GM23338 (cell line): ENCODE measurements around the gene FLVCR1. TPM values are rescaled to one million over a fixed set of nuclear protein-coding genes. Genes with fewer than 3 reads are reported as not detected.

ENCODE experiments used
- ATAC-seq: fragments of 200-7000 bp; cut with Tn5 transposase; 3 replicates; pipeline ENCODE4 v1.9.1; 2020
- DNase-seq: peaks from one replicate; pipeline ENCODE4 v3.0.0-alpha.2; 2015; ENCODE audit warnings: low spot score
- H2AFZ ChIP-seq: fragments of 200-600 bp; sonication (generic); 2 replicates; pipeline ENCODE4 v1.8.0; 2016; ENCODE audit warnings: antibody characterized with exemption, mild to moderate bottlenecking, moderate library complexity
- H3F3A ChIP-seq: fragments of 200-600 bp; sonication (generic); replicated peaks from 2 replicates; pipeline ENCODE4 v1.8.0; 2017; ENCODE audit warnings: antibody characterized with exemption, mixed run types, low read depth
- H3K27ac ChIP-seq: fragments of 200-600 bp; sonication (generic); 2 replicates; pipeline ENCODE4 v1.6.1; 2016; ENCODE audit warnings: low read depth
- H3K27me3 ChIP-seq: fragments of 200-600 bp; sonication (generic); 2 replicates; pipeline ENCODE4 v1.8.0; 2016; ENCODE audit warnings: mild to moderate bottlenecking, mixed run types, moderate library complexity; ENCODE audit not compliant: insufficient read depth
- H3K36me3 ChIP-seq: fragments of 200-600 bp; sonication (generic); 2 replicates; pipeline ENCODE4 v1.8.0; 2016; ENCODE audit warnings: mild to moderate bottlenecking; ENCODE audit not compliant: insufficient read depth
- H3K4me1 ChIP-seq: fragments of 200-600 bp; sonication (generic); 2 replicates; pipeline ENCODE4 v1.8.0; 2016; ENCODE audit warnings: mild to moderate bottlenecking, moderate library complexity; ENCODE audit not compliant: insufficient read depth
- H3K4me2 ChIP-seq: fragments of 200-600 bp; sonication (generic); 2 replicates; pipeline ENCODE4 v1.7.1; 2017; ENCODE audit warnings: mixed run types
- H3K4me3 ChIP-seq: fragments of 200-600 bp; sonication (generic); 2 replicates; pipeline ENCODE4 v1.6.1; 2016; ENCODE audit warnings: mixed run types
- H3K79me2 ChIP-seq: fragments of 200-600 bp; sonication (generic); replicated peaks from 2 replicates; pipeline ENCODE4 v1.8.0; 2017; ENCODE audit warnings: mild to moderate bottlenecking; ENCODE audit not compliant: insufficient read depth
- H3K9me2 ChIP-seq: fragments of 200-600 bp; sonication (generic); 2 replicates; pipeline ENCODE4 v1.8.0; 2017; ENCODE audit not compliant: insufficient read depth
- H4K20me1 ChIP-seq: fragments of 200-600 bp; sonication (generic); replicated peaks from 2 replicates; pipeline ENCODE4 v1.8.0; 2017; ENCODE audit warnings: mild to moderate bottlenecking; ENCODE audit not compliant: insufficient read depth
- H3K27ac Mint-ChIP-seq: 2 replicates; pipeline ENCODE4 v1.8.0; 2020; ENCODE audit warnings: inconsistent platforms, mild to moderate bottlenecking, moderate library complexity, mixed read lengths
- H3K27me3 Mint-ChIP-seq: 3 replicates; pipeline ENCODE4 v1.8.0; 2022; ENCODE audit warnings: low read depth, mild to moderate bottlenecking, moderate library complexity, mixed read lengths, inconsistent platforms; ENCODE audit not compliant: insufficient read depth, poor library complexity
- H3K36me3 Mint-ChIP-seq: 3 replicates; pipeline ENCODE4 v1.8.0; 2021; ENCODE audit warnings: low read depth, mild to moderate bottlenecking, inconsistent platforms, moderate library complexity, mixed read lengths
- H3K4me1 Mint-ChIP-seq: 3 replicates; pipeline ENCODE4 v1.8.0; 2020; ENCODE audit warnings: mild to moderate bottlenecking, inconsistent platforms, mixed read lengths
- H3K4me3 Mint-ChIP-seq: 3 replicates; pipeline ENCODE4 v1.8.0; 2021; ENCODE audit warnings: moderate library complexity, mild to moderate bottlenecking, inconsistent platforms, mixed read lengths
- H3K9me3 Mint-ChIP-seq: 3 replicates; pipeline ENCODE4 v1.8.0; 2020; ENCODE audit warnings: moderate library complexity, mild to moderate bottlenecking, inconsistent platforms, mixed read lengths
- CREB1 ChIP-seq: fragments of 250-450 bp; sonication (Bioruptor Pico); IDR thresholded peaks from 2 replicates; pipeline ENCODE4 v1.5.0; 2020; ENCODE audit warnings: low read depth, mild to moderate bottlenecking, moderate library complexity
- EZH2 ChIP-seq: fragments of 200-600 bp; sonication (generic); IDR thresholded peaks from one replicate; pipeline ENCODE4 v1.8.0; 2017; ENCODE audit warnings: antibody characterized with exemption, mild to moderate bottlenecking, low read depth; ENCODE audit not compliant: unreplicated experiment
- EZH2phosphoT487 ChIP-seq: fragments of 200-600 bp; sonication (generic); IDR thresholded peaks from one replicate; pipeline ENCODE4 v1.8.1; 2018; ENCODE audit warnings: antibody characterized with exemption; ENCODE audit not compliant: unreplicated experiment
- JUNB ChIP-seq: IDR thresholded peaks from one replicate; pipeline ENCODE4 v1.6.1; 2016; ENCODE audit warnings: antibody characterized with exemption; ENCODE audit not compliant: unreplicated experiment
- NANOG ChIP-seq: IDR thresholded peaks from 2 replicates; pipeline ENCODE4 v1.6.1; 2016; ENCODE audit warnings: antibody characterized with exemption, borderline replicate concordance
- POLR2AphosphoS5 ChIP-seq: IDR thresholded peaks from 2 replicates; pipeline ENCODE4 v1.6.1; 2016; ENCODE audit warnings: antibody characterized with exemption, low read depth
- STAT1 ChIP-seq: IDR thresholded peaks from one replicate; pipeline ENCODE4 v1.6.1; 2016; ENCODE audit warnings: antibody characterized with exemption; ENCODE audit not compliant: unreplicated experiment
- ZNF114 ChIP-seq: fragments of 250-450 bp; sonication (Bioruptor Pico); IDR thresholded peaks from 2 replicates; pipeline ENCODE4 v1.5.0; 2020; ENCODE audit warnings: mild to moderate bottlenecking, moderate library complexity
- ZNF331 ChIP-seq: fragments of 250-450 bp; sonication (Bioruptor Pico); IDR thresholded peaks from 2 replicates; pipeline ENCODE4 v1.5.0; 2020; ENCODE audit warnings: low read depth, mild to moderate bottlenecking, moderate library complexity
- polyA plus RNA-seq: library from polyadenylated mRNA; unstranded; fragments of >200 nt; fragmentation: Nextera tagmentation; extraction: Ambion mirVana; gene quantifications from 2 replicates; pipeline ENCODE4 v1.2.1, GENCODE V29; 2016
- total RNA-seq: library from RNA; depleted of rRNA; stranded (reverse); fragments of >200 nt; shearing (Covaris generic); gene quantifications from 2 replicates; pipeline ENCODE4 v1.2.3, GENCODE V29; 2014
- TF ChIP-seq, protein P1 (sequence below): fragments of 250-450 bp; sonication (Bioruptor Pico); IDR thresholded peaks from 2 replicates; pipeline ENCODE4 v1.5.0; 2020; ENCODE audit warnings: mild to moderate bottlenecking, moderate library complexity
- TF ChIP-seq, protein P2 (sequence below), 2 experiments: fragments of 200-600 bp in 1 of 2; sonication (generic) in 1 of 2; conservative IDR thresholded peaks; 2 replicates each; pipeline versions ENCODE4 v1.5.1 to v1.6.1; 2016 to 2017; ENCODE audit warnings: antibody characterized with exemption in 2 of 2, low read depth in 2 of 2, mild to moderate bottlenecking in 2 of 2, moderate library complexity in 1 of 2
- TF ChIP-seq, protein P3 (sequence below): IDR thresholded peaks from 2 replicates; pipeline ENCODE4 v1.6.1; 2016; ENCODE audit warnings: antibody characterized with exemption
- TF ChIP-seq, protein P4 (sequence below): IDR thresholded peaks from one replicate; pipeline ENCODE4 v1.6.1; 2018; ENCODE audit warnings: antibody characterized with exemption; ENCODE audit not compliant: unreplicated experiment

The FLVCR1 gene
- total and polyA plus RNA-seq, 2 experiments from 2014 or later: 60.5 to 93.5 TPM

DNA sequence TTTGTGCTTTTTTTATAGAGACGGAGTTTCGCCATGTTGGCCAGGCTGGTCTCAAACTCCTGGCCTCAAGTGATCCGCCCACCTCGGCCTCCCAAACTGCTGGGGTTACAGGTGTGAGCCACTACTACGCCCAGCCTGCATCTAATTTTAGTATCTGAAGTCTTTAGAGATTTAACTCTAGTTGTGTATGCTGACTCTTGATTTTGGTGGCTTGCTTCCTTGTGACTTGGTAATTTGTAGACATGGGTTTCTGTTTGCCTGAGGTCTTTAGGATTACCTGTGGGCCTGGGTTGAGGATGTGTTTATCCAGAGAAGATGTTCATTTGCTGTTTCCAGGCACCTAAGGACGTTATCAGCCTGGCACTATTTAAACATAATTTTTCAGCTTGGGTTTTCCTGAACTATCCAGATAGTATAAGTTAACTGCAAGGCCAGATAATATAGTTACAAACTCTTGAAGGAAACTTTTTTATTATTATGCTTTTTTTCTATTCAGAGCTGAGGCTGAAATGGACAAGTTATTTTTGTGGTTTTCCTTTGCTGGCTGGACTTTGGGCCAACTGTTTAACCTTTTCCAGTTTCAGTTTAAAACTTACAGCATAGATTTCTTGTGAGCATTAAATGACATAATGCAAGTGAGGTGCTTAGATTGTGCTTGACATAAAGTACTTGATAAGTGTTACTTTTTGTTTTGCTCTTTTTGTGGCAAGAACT, 84.8 kb downstream of the FLVCR1 start:
- no peaks in the 10 kb centered on the region for H3K27me3 ChIP-seq
- H3K36me3 Mint-ChIP-seq: peaks cover 15% of the 10 kb centered on the region; the same call in 2 of the 3 replicates
- TF ChIP-seq ZNF331 (no peak), STAT1 (no peak), JUNB (no peak), EZH2phosphoT487 (no peak), NANOG (no peak), ZNF114 (no peak), POLR2AphosphoS5 (no peak), CREB1 (CRISPR knock-in tag) (no peak), EZH2 (no peak)
- TF ChIP-seq, protein P1, sequence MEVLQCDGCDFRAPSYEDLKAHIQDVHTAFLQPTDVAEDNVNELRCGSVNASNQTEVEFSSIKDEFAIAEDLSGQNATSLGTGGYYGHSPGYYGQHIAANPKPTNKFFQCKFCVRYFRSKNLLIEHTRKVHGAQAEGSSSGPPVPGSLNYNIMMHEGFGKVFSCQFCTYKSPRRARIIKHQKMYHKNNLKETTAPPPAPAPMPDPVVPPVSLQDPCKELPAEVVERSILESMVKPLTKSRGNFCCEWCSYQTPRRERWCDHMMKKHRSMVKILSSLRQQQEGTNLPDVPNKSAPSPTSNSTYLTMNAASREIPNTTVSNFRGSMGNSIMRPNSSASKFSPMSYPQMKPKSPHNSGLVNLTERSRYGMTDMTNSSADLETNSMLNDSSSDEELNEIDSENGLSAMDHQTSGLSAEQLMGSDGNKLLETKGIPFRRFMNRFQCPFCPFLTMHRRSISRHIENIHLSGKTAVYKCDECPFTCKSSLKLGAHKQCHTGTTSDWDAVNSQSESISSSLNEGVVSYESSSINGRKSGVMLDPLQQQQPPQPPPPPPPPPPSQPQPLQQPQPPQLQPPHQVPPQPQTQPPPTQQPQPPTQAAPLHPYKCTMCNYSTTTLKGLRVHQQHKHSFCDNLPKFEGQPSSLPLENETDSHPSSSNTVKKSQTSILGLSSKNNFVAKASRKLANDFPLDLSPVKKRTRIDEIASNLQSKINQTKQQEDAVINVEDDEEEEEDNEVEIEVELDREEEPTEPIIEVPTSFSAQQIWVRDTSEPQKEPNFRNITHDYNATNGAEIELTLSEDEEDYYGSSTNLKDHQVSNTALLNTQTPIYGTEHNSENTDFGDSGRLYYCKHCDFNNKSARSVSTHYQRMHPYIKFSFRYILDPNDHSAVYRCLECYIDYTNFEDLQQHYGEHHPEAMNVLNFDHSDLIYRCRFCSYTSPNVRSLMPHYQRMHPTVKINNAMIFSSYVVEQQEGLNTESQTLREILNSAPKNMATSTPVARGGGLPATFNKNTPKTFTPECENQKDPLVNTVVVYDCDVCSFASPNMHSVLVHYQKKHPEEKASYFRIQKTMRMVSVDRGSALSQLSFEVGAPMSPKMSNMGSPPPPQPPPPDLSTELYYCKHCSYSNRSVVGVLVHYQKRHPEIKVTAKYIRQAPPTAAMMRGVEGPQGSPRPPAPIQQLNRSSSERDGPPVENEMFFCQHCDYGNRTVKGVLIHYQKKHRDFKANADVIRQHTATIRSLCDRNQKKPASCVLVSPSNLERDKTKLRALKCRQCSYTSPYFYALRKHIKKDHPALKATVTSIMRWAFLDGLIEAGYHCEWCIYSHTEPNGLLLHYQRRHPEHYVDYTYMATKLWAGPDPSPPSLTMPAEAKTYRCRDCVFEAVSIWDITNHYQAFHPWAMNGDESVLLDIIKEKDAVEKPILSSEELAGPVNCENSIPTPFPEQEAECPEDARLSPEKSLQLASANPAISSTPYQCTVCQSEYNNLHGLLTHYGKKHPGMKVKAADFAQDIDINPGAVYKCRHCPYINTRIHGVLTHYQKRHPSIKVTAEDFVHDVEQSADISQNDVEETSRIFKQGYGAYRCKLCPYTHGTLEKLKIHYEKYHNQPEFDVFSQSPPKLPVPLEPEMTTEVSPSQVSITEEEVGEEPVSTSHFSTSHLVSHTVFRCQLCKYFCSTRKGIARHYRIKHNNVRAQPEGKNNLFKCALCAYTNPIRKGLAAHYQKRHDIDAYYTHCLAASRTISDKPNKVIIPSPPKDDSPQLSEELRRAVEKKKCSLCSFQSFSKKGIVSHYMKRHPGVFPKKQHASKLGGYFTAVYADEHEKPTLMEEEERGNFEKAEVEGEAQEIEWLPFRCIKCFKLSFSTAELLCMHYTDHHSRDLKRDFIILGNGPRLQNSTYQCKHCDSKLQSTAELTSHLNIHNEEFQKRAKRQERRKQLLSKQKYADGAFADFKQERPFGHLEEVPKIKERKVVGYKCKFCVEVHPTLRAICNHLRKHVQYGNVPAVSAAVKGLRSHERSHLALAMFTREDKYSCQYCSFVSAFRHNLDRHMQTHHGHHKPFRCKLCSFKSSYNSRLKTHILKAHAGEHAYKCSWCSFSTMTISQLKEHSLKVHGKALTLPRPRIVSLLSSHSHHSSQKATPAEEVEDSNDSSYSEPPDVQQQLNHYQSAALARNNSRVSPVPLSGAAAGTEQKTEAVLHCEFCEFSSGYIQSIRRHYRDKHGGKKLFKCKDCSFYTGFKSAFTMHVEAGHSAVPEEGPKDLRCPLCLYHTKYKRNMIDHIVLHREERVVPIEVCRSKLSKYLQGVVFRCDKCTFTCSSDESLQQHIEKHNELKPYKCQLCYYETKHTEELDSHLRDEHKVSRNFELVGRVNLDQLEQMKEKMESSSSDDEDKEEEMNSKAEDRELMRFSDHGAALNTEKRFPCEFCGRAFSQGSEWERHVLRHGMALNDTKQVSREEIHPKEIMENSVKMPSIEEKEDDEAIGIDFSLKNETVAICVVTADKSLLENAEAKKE (CRISPR knock-in tag): no peak
- TF ChIP-seq, protein P2, sequence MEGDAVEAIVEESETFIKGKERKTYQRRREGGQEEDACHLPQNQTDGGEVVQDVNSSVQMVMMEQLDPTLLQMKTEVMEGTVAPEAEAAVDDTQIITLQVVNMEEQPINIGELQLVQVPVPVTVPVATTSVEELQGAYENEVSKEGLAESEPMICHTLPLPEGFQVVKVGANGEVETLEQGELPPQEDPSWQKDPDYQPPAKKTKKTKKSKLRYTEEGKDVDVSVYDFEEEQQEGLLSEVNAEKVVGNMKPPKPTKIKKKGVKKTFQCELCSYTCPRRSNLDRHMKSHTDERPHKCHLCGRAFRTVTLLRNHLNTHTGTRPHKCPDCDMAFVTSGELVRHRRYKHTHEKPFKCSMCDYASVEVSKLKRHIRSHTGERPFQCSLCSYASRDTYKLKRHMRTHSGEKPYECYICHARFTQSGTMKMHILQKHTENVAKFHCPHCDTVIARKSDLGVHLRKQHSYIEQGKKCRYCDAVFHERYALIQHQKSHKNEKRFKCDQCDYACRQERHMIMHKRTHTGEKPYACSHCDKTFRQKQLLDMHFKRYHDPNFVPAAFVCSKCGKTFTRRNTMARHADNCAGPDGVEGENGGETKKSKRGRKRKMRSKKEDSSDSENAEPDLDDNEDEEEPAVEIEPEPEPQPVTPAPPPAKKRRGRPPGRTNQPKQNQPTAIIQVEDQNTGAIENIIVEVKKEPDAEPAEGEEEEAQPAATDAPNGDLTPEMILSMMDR (conservative IDR thresholded peaks at IDR 0.05; ENCODE audit: low read depth in 2 of 2): no peak
- TF ChIP-seq, protein P3, sequence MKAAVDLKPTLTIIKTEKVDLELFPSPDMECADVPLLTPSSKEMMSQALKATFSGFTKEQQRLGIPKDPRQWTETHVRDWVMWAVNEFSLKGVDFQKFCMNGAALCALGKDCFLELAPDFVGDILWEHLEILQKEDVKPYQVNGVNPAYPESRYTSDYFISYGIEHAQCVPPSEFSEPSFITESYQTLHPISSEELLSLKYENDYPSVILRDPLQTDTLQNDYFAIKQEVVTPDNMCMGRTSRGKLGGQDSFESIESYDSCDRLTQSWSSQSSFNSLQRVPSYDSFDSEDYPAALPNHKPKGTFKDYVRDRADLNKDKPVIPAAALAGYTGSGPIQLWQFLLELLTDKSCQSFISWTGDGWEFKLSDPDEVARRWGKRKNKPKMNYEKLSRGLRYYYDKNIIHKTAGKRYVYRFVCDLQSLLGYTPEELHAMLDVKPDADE: no peak
- TF ChIP-seq, protein P4, sequence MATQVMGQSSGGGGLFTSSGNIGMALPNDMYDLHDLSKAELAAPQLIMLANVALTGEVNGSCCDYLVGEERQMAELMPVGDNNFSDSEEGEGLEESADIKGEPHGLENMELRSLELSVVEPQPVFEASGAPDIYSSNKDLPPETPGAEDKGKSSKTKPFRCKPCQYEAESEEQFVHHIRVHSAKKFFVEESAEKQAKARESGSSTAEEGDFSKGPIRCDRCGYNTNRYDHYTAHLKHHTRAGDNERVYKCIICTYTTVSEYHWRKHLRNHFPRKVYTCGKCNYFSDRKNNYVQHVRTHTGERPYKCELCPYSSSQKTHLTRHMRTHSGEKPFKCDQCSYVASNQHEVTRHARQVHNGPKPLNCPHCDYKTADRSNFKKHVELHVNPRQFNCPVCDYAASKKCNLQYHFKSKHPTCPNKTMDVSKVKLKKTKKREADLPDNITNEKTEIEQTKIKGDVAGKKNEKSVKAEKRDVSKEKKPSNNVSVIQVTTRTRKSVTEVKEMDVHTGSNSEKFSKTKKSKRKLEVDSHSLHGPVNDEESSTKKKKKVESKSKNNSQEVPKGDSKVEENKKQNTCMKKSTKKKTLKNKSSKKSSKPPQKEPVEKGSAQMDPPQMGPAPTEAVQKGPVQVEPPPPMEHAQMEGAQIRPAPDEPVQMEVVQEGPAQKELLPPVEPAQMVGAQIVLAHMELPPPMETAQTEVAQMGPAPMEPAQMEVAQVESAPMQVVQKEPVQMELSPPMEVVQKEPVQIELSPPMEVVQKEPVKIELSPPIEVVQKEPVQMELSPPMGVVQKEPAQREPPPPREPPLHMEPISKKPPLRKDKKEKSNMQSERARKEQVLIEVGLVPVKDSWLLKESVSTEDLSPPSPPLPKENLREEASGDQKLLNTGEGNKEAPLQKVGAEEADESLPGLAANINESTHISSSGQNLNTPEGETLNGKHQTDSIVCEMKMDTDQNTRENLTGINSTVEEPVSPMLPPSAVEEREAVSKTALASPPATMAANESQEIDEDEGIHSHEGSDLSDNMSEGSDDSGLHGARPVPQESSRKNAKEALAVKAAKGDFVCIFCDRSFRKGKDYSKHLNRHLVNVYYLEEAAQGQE: no peak
- peak overlapping the region; percentile 45; the same call in 1 of the 2 replicates for H2AFZ ChIP-seq
- ATAC-seq: no peak
- H3K4me1 ChIP-seq: peaks cover 9% of the 10 kb centered on the region
- H3K36me3 ChIP-seq: no peaks in the 10 kb centered on the region
- no peaks in the 10 kb centered on the region for H3F3A ChIP-seq
- peaks cover 16% of the 10 kb centered on the region for H3K4me1 Mint-ChIP-seq
- no peak overlapping the region for H3K4me2 ChIP-seq
- H3K27me3 Mint-ChIP-seq: peaks cover 12% of the 10 kb centered on the region
- no peak overlapping the region for H3K4me3 Mint-ChIP-seq
- H3K4me3 ChIP-seq: no peak overlapping the region
- H3K79me2 ChIP-seq: no peaks in the 10 kb centered on the region
- peaks cover 3% of the 10 kb centered on the region; the same call in 1 of the 2 replicates for H3K9me2 ChIP-seq
- no peak overlapping the region for H3K27ac Mint-ChIP-seq
- no peak overlapping the region for H3K27ac ChIP-seq
- DNase-seq: no peak
- peaks cover 9% of the 10 kb centered on the region; the same call in 2 of the 3 replicates for H3K9me3 Mint-ChIP-seq
- no peaks in the 10 kb centered on the region for H4K20me1 ChIP-seq
